HEK293T (cell line): ENCODE measurements around the gene KAT6B.

ENCODE experiments used
- ARNT ChIP-seq: fragments of 450-650 bp; IDR thresholded peaks from 2 replicates; pipeline ENCODE4 v1.6.1; 2017; ENCODE audit warnings: mild to moderate bottlenecking
- CTBP1 ChIP-seq: fragments of 450-650 bp; IDR thresholded peaks from 2 replicates; pipeline ENCODE4 v1.6.1; 2016; ENCODE audit warnings: borderline replicate concordance
- ELF4 ChIP-seq: fragments of 450-650 bp; IDR thresholded peaks from 2 replicates; pipeline ENCODE4 v1.6.1; 2017; ENCODE audit warnings: antibody characterized with exemption
- FOXA1 ChIP-seq: fragments of 450-650 bp; IDR thresholded peaks from 2 replicates; pipeline ENCODE4 v1.6.1; 2016; ENCODE audit warnings: mild to moderate bottlenecking
- FOXM1 ChIP-seq: fragments of 450-650 bp; IDR thresholded peaks from 2 replicates; pipeline ENCODE4 v1.6.1; 2017; ENCODE audit warnings: mild to moderate bottlenecking, borderline replicate concordance
- SP1 ChIP-seq: fragments of 450-650 bp; IDR thresholded peaks from 2 replicates; pipeline ENCODE4 v1.6.1; 2017
- SUZ12 ChIP-seq: fragments of 450-650 bp; IDR thresholded peaks from 2 replicates; pipeline ENCODE4 v1.6.1; 2016; ENCODE audit warnings: mild to moderate bottlenecking
- TARDBP ChIP-seq: fragments of 450-650 bp; IDR thresholded peaks from 2 replicates; pipeline ENCODE4 v1.6.1; 2016

GRCh38 chr10:75014516-75015230, 188.3 kb downstream of the KAT6B start:
- no peak for TF ChIP-seq ARNT
- no peak for TF ChIP-seq SUZ12
- TF ChIP-seq FOXM1: no peak
- no peak for TF ChIP-seq CTBP1
- no peak for TF ChIP-seq FOXA1
- TF ChIP-seq ELF4: no peak
- no peak for TF ChIP-seq SP1
- TF ChIP-seq TARDBP: no peak
